NT2/D1 (cell line): ENCODE measurements around the gene IL4.

Experiments used
- DNase-seq: peaks from one replicate; pipeline ENCODE4 v3.0.0-alpha.2; 2011; ENCODE audit warnings: low read depth, low spot score
- H3K27me3 ChIP-seq: 2 replicates; pipeline ENCODE4 v1.6.0; 2011; ENCODE audit warnings: mild to moderate bottlenecking; ENCODE audit not compliant: insufficient read length, insufficient read depth
- H3K36me3 ChIP-seq: 2 replicates; pipeline ENCODE4 v1.6.1; 2011; ENCODE audit warnings: mild to moderate bottlenecking, low read length, mixed read lengths; ENCODE audit not compliant: insufficient read depth, insufficient read length
- H3K4me1 ChIP-seq: 2 replicates; pipeline ENCODE4 v1.5.1; 2011; ENCODE audit not compliant: insufficient read depth, insufficient read length
- H3K4me3 ChIP-seq: 2 replicates; pipeline ENCODE4 v1.5.1; 2011; ENCODE audit warnings: low read depth; ENCODE audit not compliant: insufficient read length
- H3K9ac ChIP-seq: 2 replicates; pipeline ENCODE4 v1.6.0; 2011; ENCODE audit warnings: low read depth; ENCODE audit not compliant: insufficient read length
- H3K9me3 ChIP-seq: 2 replicates; pipeline ENCODE4 v1.5.1; 2011; ENCODE audit warnings: mild to moderate bottlenecking, low read length; ENCODE audit not compliant: insufficient read depth
- SUZ12 ChIP-seq: IDR thresholded peaks from 2 replicates; pipeline ENCODE4 v1.6.1; 2011; ENCODE audit not compliant: insufficient read length, insufficient read depth; ENCODE audit errors: extremely low read depth
- YY1 ChIP-seq: IDR thresholded peaks from 2 replicates; pipeline ENCODE4 v1.6.1; 2011; ENCODE audit not compliant: insufficient read length, insufficient read depth
- ZNF274 ChIP-seq: IDR thresholded peaks from 2 replicates; pipeline ENCODE4 v1.6.1; 2011; ENCODE audit warnings: mild to moderate bottlenecking, low read depth, low read length

IL4 gene

DNA sequence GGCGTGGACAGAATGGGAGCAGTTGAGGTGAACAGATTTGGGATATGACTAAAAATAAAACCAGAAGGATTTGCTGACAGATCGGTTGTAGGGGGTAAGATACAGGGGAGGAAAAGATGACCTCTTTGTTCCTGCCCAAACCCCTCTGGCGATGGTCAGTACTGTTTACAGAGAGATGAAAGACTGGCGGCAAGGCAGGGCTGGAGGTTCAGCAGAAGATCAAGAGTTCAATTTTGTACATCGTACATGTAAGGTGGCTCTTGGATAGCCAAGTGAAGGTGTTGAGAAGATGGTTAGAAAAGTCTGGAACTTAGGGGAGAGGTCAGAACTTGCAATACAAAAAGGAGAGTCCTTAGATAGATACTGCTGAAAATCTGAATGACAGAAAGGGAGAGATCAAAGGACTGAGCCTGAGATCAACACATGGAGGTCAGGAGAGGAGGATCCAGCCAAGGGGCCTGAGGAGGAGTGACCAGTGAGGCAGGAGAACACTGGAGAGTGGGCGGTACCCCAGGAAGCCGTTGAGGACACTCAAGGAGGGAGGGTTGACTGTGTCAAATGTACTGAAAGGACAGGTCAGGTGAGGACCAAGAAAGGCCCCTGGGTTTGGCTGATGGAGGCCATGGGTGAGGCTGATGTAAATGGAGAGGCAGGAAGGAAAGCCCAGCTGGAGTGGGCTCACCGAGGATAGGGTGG is 7.1 kb downstream of the IL4 start:
- no peaks in the 10 kb centered on the region for H3K36me3 ChIP-seq
- TF ChIP-seq YY1 (no peak), SUZ12 (no peak), ZNF274 (no peak)
- H3K27me3 ChIP-seq = no peaks in the 10 kb centered on the region
- H3K4me1 ChIP-seq = no peaks in the 10 kb centered on the region
- H3K9me3 ChIP-seq = no peaks in the 10 kb centered on the region
- no peak for DNase-seq
- H3K4me3 ChIP-seq = no peak overlapping the region
- H3K9ac ChIP-seq = no peak overlapping the region

DNA sequence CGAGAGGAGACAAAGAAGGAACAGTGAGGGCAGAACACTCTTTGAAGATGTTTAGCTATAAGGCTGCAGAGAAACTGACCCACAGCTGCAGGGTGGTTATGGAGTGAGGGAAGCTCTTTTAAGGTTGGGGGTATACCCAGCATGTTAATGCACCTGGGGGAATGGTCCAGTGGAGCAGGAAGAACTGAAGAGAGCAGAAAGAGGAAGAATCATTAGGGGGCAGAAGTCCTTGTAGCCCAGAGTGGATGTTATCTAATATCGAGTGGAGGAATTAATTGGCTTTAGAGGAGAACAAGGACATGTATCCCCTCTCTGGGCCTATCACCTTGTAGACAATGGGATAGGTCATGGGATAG is 7.7 kb downstream of the IL4 start:
- no peaks in the 10 kb centered on the region for H3K27me3 ChIP-seq
- no peaks in the 10 kb centered on the region for H3K4me1 ChIP-seq
- H3K9ac ChIP-seq = no peak overlapping the region
- H3K9me3 ChIP-seq = no peaks in the 10 kb centered on the region
- no peaks in the 10 kb centered on the region for H3K36me3 ChIP-seq
- TF ChIP-seq SUZ12 (no peak), ZNF274 (no peak), YY1 (no peak)
- no peak overlapping the region for H3K4me3 ChIP-seq
- DNase-seq = no peak

DNA sequence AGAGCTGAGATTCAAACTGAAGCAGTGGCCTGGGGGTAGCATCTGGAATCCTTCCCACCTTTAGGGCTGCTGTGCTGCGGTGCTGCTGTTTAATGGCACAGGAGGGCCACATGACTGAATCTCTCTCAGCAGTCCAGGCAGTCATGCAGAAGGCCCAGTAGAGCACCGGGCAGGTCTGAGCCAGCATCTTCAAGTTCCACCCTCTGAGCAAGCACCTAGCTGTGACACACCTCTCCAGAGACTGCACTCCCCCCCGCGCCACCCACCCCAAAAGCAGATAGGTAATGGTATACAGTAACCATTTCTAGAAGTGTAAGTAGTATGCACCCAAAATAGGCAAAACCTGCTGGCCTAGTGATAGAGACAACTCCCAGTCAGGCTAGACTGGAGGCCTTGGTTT is 8.2 kb downstream of the IL4 start:
- Histone ChIP-seq H3K36me3 (no peaks in the 10 kb centered on the region), H3K27me3 (no peaks in the 10 kb centered on the region), H3K4me3 (no peak overlapping the region), H3K9me3 (no peaks in the 10 kb centered on the region), H3K9ac (no peak overlapping the region), H3K4me1 (no peaks in the 10 kb centered on the region)
- TF ChIP-seq YY1 (no peak), ZNF274 (no peak), SUZ12 (no peak)
- no peak for DNase-seq

DNA sequence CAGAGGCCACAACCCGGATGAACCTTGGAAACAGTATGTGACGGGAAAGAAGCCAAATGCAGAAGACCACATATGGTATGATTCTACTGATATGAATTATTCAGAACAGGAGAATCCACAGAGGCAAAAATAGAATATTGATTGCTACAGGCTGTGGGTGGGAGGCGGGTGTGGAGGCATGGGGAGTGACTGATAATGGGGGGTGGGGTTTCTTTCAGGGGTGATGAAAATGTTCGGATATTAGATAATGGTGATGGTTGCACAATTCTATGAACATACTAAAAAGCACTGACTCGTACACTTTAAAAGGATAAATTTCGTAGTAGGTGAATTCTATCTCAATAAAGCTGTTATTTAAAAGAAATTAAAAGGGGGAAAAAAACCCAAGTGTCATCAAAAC is 10.7 kb downstream of the IL4 start:
- Histone ChIP-seq H3K4me3 (no peak overlapping the region), H3K4me1 (no peaks in the 10 kb centered on the region), H3K9ac (no peak overlapping the region), H3K27me3 (no peaks in the 10 kb centered on the region), H3K36me3 (no peaks in the 10 kb centered on the region), H3K9me3 (no peaks in the 10 kb centered on the region)
- no peak for DNase-seq
- TF ChIP-seq ZNF274 (no peak), SUZ12 (no peak)

DNA sequence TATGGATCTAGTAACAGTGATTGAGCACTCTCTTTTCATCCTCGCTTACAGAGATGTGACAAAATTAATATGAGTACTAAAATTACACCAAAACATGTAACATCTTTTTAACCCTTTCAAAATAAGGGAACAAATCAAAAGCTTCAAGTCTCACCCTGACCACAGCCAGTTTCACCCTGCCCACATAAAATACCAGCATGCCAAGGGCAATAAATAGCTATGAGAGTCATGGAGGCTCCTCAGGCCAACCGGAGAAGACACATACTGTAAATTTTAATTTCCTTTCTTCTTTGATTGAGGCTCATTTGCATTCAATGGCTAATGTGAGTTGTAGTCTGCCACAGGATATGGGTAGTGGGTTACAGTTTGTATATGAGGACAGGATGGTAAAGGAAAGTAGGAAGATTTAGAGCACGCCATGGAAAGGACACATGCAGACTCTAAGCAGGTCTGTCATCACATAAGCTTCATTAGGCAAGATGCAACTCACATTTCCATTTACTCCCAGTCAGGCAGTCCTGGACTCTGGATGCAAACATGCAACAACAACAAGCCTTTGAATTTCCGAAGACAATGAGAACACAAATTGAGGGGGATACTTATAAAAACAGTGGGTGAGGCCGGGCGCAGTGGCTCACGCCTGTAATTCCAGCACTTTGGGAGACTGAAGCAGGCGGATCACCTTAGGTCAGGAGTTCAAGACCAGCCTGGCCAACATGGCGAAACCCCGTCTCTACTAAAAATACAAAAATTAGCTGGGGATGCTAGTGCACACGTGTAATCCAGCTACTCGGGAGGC is 11.3 kb downstream of the IL4 start:
- no peaks in the 10 kb centered on the region for H3K36me3 ChIP-seq
- no peaks in the 10 kb centered on the region for H3K9me3 ChIP-seq
- H3K9ac ChIP-seq = no peak overlapping the region
- no peaks in the 10 kb centered on the region for H3K27me3 ChIP-seq
- no peaks in the 10 kb centered on the region for H3K4me1 ChIP-seq
- H3K4me3 ChIP-seq = no peak overlapping the region
- TF ChIP-seq YY1 (no peak), ZNF274 (no peak), SUZ12 (no peak)
- DNase-seq = no peak

- Histone ChIP-seq H3K9ac (no peak overlapping the region), H3K4me3 (no peak overlapping the region), H3K36me3 (no peaks in the 10 kb centered on the region), H3K9me3 (no peaks in the 10 kb centered on the region), H3K4me1 (no peaks in the 10 kb centered on the region), H3K27me3 (no peaks in the 10 kb centered on the region)
- TF ChIP-seq SUZ12 (no peak), YY1 (no peak), ZNF274 (no peak)
- no peak for DNase-seq
Observed at GRCh38 chr5:132686193-132686592, 12.4 kb downstream of the IL4 start.

DNA sequence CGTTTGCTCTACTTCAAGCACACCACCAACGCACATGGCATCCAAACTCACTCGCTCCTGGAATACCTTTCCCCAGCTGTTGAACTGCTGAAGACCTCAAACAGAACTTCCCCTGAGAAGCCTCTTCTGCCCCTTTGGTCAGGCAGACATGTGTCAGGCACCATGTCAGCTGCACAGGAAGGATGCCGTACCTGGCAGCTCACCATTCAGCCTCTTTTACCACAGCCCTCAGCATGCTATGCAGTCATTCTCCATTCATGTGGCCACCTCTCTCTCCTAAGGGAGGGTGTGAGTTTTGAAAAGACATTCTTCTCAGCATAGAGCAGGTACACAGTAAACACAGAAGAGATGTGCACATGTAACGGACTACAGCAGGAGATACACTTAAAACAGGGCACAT is 14.2 kb downstream of the IL4 start:
- no peak overlapping the region for H3K9ac ChIP-seq
- H3K9me3 ChIP-seq = no peaks in the 10 kb centered on the region
- H3K4me3 ChIP-seq = no peak overlapping the region
- no peaks in the 10 kb centered on the region for H3K4me1 ChIP-seq
- TF ChIP-seq YY1 (no peak), SUZ12 (no peak), ZNF274 (no peak)
- no peak for DNase-seq
- H3K36me3 ChIP-seq = no peaks in the 10 kb centered on the region
- H3K27me3 ChIP-seq = no peaks in the 10 kb centered on the region
